MM.1S (cell line): ENCODE data around the gene WEE1.

Experiments
- CTCF ChIP-seq: fragments of 300-600 bp; sonication (generic); IDR thresholded peaks from 2 replicates; pipeline ENCODE4 v1.5.1; 2016; ENCODE audit warnings: antibody characterized with exemption, low read length, mixed read lengths
- EZH2 ChIP-seq: fragments of 300-600 bp; sonication (generic); optimal IDR thresholded peaks from 2 replicates; pipeline ENCODE3; 2017; ENCODE audit warnings: low read depth, mild to moderate bottlenecking, antibody characterized with exemption, low read length, mixed read lengths

GRCh38 chr11:9561279-9561982, 12.0 kb upstream of the WEE1 start:
- TF ChIP-seq CTCF (no peak), EZH2 (no peak)
